TTC549 (cell line): ENCODE measurements around the gene BFSP1.

ENCODE experiments used
- FAIRE-seq: peaks from 2 replicates; lab custom pipeline; 2012; peaks lifted over from hg19 to GRCh38; lab: Jason Lieb, UNC

The BFSP1 gene

DNA sequence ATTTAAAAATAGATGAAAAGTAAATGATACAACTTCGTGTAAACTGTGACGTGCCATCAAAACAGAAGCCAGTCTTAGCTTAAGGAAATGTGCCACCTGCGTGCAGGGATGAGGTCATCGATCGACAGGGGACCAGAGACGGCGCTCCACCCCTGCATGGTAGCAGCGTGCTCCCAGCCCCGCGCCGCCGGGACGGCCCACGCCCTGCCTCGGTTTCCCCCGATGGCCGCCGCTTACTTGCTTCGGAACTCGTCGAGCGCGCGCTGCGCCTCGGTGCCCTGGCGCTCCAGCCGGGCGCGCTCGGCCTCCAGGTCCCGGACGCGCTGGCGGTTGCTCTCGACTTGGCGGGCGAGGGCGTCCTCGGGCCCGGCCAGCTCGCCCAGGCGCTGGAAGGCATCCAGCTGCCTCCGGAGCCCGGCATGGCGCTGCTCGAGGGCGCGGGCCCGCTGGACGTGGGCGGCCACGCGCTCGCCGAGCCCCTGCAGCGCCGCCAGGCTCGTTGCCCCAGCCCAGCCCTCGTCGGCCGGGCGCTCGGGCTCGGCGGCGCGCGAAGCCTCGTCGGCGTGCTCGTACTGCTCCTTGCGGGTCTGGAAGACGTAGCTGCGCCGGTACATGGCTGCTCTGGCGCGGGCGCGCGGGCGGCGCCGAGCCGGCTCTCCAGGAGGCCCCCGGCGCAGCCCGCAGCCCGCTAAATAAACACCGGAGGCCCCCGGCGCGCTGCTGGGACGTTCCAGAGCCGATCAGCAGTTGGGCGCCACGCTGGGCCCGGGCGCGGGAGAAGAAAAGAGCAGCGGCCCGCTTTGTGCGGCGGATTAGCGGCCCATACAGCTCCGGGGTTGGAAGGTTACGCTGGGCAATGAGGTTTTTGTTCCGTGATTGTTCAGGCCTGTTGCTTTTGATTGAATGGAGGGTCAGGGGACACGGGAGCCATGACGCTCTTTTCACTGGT, at the start of gene BFSP1:
Gene BFSP1 (minus strand): TSS at position 664 of the 949 bp plus-strand sequence. CDS start 50 bp downstream, at position 614.
- FAIRE-seq: no peak

DNA sequence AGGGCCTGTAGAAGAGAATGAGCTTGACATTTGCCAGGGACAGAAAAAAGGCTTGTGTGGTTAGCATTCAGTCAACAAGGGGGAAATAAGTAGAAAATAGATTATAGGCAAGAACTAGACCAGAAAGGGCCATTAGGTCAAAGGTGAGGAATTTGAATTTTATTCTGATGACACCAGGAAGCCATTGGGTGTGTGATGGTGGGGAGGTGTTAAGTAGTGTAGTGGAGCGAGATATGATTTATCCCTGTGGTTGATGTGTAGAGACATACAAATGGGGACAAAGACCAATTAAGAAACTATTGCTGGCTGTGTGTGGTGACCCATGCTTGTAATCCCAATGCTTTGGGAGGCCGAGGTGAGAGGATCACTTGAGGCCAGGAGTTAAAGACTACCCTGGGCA, 49.7 kb upstream of the BFSP1 start:
- FAIRE-seq: no peak

GRCh38 chr20:17579369-17580039, 48.3 kb upstream of the BFSP1 start:
- no peak for FAIRE-seq

- no peak for FAIRE-seq
These were observed 45.0 kb upstream of the BFSP1 start for GRCh38 chr20:17576215-17576614.

GRCh38 chr20:17573463-17573862, 42.3 kb upstream of the BFSP1 start:
- no peak for FAIRE-seq

- FAIRE-seq: no peak
These were observed 41.0 kb upstream of the BFSP1 start for GRCh38 chr20:17572034-17572638.

GRCh38 chr20:17571153-17571527, 40.0 kb upstream of the BFSP1 start:
- FAIRE-seq: no peak

GRCh38 chr20:17570347-17571152, 39.4 kb upstream of the BFSP1 start:
- no peak for FAIRE-seq

DNA sequence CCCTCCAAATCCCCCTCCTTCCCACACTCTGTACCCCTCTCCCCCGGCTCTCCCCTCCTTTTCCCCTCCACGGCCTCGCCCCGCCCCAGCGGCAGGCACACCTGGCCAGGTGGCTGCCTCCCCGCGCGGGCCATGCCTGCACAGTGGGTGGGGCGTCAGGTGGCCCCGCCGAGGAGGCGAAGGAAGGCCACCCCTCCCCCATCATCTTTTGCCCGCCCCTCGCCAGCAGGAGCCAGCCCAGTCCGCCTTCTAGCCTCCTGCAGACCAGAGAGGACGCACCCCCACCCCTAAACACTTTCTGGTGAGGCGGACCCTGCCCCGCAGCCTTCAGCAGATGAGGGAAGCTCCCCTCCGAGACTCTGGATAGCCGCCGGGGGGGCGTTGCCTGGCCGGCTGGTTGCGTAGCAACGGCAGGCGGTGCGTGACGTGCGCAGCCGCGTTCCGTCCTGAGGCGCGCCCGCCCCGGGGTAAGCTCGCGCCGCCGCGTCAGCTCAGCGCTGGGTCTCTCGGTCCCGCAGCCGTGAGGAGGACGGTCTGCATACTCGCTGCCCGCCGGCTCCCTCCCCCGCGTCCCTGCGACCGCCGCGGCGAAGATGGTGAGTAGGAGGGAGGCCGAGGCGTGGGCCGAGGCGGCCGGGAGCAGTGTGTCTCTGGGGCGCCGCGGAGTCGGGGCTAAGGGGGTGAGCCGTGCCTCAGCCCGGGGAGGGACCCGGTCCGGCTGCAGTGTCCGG, 38.6 kb upstream of the BFSP1 start, which contains the start of gene DSTN:
Gene DSTN (plus strand): TSS at position 460 of the 731 bp plus-strand sequence. CDS start 134 bp downstream, at position 594.
- FAIRE-seq: no peak

DNA sequence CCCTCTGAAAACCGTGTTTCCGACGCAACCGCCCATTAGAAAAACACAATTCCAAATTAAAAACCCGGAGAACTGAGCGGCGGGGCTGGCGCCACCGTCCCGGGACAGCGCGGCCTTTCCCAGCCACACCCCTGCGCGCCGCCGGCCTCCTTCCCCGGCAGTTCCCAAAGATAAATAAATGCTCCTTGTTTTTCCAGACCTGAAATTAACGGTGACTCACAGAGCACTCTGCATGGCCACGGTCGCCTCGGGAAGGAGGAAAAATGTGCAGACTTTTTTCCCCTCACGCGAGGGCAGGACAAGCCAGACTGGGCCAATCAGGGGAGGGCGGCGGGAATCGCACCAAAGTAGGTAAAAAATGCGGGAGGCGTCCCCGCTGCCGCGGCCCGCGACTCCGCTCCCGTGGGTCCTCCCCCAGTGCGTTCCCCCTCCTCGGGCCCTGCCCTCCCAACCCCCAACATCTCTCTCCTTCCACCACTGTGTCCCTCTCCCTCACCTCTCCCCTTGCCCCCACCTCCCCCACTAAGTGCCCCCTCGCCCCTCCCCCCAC, 37.9 kb upstream of the BFSP1 start:
- FAIRE-seq: no peak

GRCh38 chr20:17568045-17568788, 37.0 kb upstream of the BFSP1 start:
- no peak for FAIRE-seq

DNA sequence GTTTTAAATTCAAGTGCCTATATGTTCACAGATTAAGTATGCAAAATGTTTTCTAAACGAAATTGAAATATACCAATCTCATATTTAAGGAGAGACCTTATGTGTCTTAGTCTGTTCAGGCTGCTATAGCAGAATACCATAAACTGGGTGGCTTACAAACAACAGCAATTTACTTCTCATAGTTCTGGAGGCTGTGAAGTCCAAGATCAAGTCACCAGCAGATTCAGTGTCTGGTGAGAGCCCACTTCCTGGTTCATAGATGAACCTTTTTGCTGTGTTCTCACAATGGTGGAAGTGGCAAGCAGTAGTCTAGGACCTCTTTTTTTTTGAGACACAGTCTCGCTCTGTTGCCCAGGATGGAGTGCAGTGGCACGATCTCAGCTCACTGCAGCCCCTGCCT, 35.2 kb upstream of the BFSP1 start:
- no peak for FAIRE-seq

GRCh38 chr20:17565169-17565845, 34.1 kb upstream of the BFSP1 start:
- no peak for FAIRE-seq

DNA sequence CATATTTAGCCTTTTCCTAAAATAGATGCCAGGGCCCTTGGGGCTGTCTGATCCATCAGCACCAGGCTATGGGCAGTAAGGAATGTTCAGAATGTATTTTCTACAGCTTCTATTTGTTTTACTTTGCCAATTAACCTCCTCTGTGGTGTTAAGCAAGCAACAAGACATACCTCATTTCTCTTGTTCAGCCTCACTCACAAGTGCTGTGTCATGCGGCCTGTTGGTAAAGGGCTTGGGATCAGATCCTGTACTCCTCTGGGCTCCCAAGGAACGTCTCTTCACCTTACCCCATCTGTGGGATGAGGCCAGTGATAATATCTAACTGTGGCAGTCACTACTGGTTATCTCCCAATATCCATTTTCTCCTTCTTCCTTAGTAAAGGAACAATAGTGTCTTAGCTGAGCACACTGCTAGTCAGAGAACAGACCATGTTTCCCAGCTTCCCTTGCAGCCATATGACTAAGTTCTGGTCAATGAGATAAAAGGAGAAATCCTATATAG, 31.7 kb upstream of the BFSP1 start:
- FAIRE-seq: no peak

- no peak for FAIRE-seq
These were observed 29.3 kb upstream of the BFSP1 start for GRCh38 chr20:17560344-17561074.

GRCh38 chr20:17559338-17559737, 28.2 kb upstream of the BFSP1 start:
- FAIRE-seq: no peak

GRCh38 chr20:17558941-17559304, 27.7 kb upstream of the BFSP1 start:
- no peak for FAIRE-seq

GRCh38 chr20:17558154-17558940, 27.2 kb upstream of the BFSP1 start:
- FAIRE-seq: no peak
